GM23338 (cell line): ENCODE data around the gene RHBDL3. TPM values are rescaled to one million over a fixed set of nuclear protein-coding genes. Genes with fewer than 3 reads are reported as not detected.
A peak's percentile ranks its signal among the peaks of the same experiment; 100 is the strongest.

ENCODE experiments used
- ATAC-seq: fragments of 200-7000 bp; cut with Tn5 transposase; 3 replicates; pipeline ENCODE4 v1.9.1; 2020
- DNase-seq: peaks from one replicate; pipeline ENCODE4 v3.0.0-alpha.2; 2015; ENCODE audit warnings: low spot score
- H2AFZ ChIP-seq: fragments of 200-600 bp; sonication (generic); 2 replicates; pipeline ENCODE4 v1.8.0; 2016; ENCODE audit warnings: antibody characterized with exemption, mild to moderate bottlenecking, moderate library complexity
- H3F3A ChIP-seq: fragments of 200-600 bp; sonication (generic); replicated peaks from 2 replicates; pipeline ENCODE4 v1.8.0; 2017; ENCODE audit warnings: antibody characterized with exemption, mixed run types, low read depth
- H3K27ac ChIP-seq: fragments of 200-600 bp; sonication (generic); 2 replicates; pipeline ENCODE4 v1.6.1; 2016; ENCODE audit warnings: low read depth
- H3K27me3 ChIP-seq: fragments of 200-600 bp; sonication (generic); 2 replicates; pipeline ENCODE4 v1.8.0; 2016; ENCODE audit warnings: mild to moderate bottlenecking, mixed run types, moderate library complexity; ENCODE audit not compliant: insufficient read depth
- H3K36me3 ChIP-seq: fragments of 200-600 bp; sonication (generic); 2 replicates; pipeline ENCODE4 v1.8.0; 2016; ENCODE audit warnings: mild to moderate bottlenecking; ENCODE audit not compliant: insufficient read depth
- H3K4me1 ChIP-seq: fragments of 200-600 bp; sonication (generic); 2 replicates; pipeline ENCODE4 v1.8.0; 2016; ENCODE audit warnings: mild to moderate bottlenecking, moderate library complexity; ENCODE audit not compliant: insufficient read depth
- H3K4me2 ChIP-seq: fragments of 200-600 bp; sonication (generic); 2 replicates; pipeline ENCODE4 v1.7.1; 2017; ENCODE audit warnings: mixed run types
- H3K4me3 ChIP-seq: fragments of 200-600 bp; sonication (generic); 2 replicates; pipeline ENCODE4 v1.6.1; 2016; ENCODE audit warnings: mixed run types
- H3K79me2 ChIP-seq: fragments of 200-600 bp; sonication (generic); replicated peaks from 2 replicates; pipeline ENCODE4 v1.8.0; 2017; ENCODE audit warnings: mild to moderate bottlenecking; ENCODE audit not compliant: insufficient read depth
- H3K9me2 ChIP-seq: fragments of 200-600 bp; sonication (generic); 2 replicates; pipeline ENCODE4 v1.8.0; 2017; ENCODE audit not compliant: insufficient read depth
- H4K20me1 ChIP-seq: fragments of 200-600 bp; sonication (generic); replicated peaks from 2 replicates; pipeline ENCODE4 v1.8.0; 2017; ENCODE audit warnings: mild to moderate bottlenecking; ENCODE audit not compliant: insufficient read depth
- H3K27ac Mint-ChIP-seq: 2 replicates; pipeline ENCODE4 v1.8.0; 2020; ENCODE audit warnings: inconsistent platforms, mild to moderate bottlenecking, moderate library complexity, mixed read lengths
- H3K27me3 Mint-ChIP-seq: 3 replicates; pipeline ENCODE4 v1.8.0; 2022; ENCODE audit warnings: low read depth, mild to moderate bottlenecking, moderate library complexity, mixed read lengths, inconsistent platforms; ENCODE audit not compliant: insufficient read depth, poor library complexity
- H3K36me3 Mint-ChIP-seq: 3 replicates; pipeline ENCODE4 v1.8.0; 2021; ENCODE audit warnings: low read depth, mild to moderate bottlenecking, inconsistent platforms, moderate library complexity, mixed read lengths
- H3K4me1 Mint-ChIP-seq: 3 replicates; pipeline ENCODE4 v1.8.0; 2020; ENCODE audit warnings: mild to moderate bottlenecking, inconsistent platforms, mixed read lengths
- H3K4me3 Mint-ChIP-seq: 3 replicates; pipeline ENCODE4 v1.8.0; 2021; ENCODE audit warnings: moderate library complexity, mild to moderate bottlenecking, inconsistent platforms, mixed read lengths
- H3K9me3 Mint-ChIP-seq: 3 replicates; pipeline ENCODE4 v1.8.0; 2020; ENCODE audit warnings: moderate library complexity, mild to moderate bottlenecking, inconsistent platforms, mixed read lengths
- EZH2phosphoT487 ChIP-seq: fragments of 200-600 bp; sonication (generic); IDR thresholded peaks from one replicate; pipeline ENCODE4 v1.8.1; 2018; ENCODE audit warnings: antibody characterized with exemption; ENCODE audit not compliant: unreplicated experiment
- JUNB ChIP-seq: IDR thresholded peaks from one replicate; pipeline ENCODE4 v1.6.1; 2016; ENCODE audit warnings: antibody characterized with exemption; ENCODE audit not compliant: unreplicated experiment
- POLR2AphosphoS5 ChIP-seq: IDR thresholded peaks from 2 replicates; pipeline ENCODE4 v1.6.1; 2016; ENCODE audit warnings: antibody characterized with exemption, low read depth
- ZNF331 ChIP-seq: fragments of 250-450 bp; sonication (Bioruptor Pico); IDR thresholded peaks from 2 replicates; pipeline ENCODE4 v1.5.0; 2020; ENCODE audit warnings: low read depth, mild to moderate bottlenecking, moderate library complexity
- polyA plus RNA-seq: library from polyadenylated mRNA; unstranded; fragments of >200 nt; fragmentation: Nextera tagmentation; extraction: Ambion mirVana; gene quantifications from 2 replicates; pipeline ENCODE4 v1.2.1, GENCODE V29; 2016
- total RNA-seq: library from RNA; depleted of rRNA; stranded (reverse); fragments of >200 nt; shearing (Covaris generic); gene quantifications from 2 replicates; pipeline ENCODE4 v1.2.3, GENCODE V29; 2014
- TF ChIP-seq, protein P1 (sequence below): IDR thresholded peaks from one replicate; pipeline ENCODE4 v1.6.1; 2018; ENCODE audit warnings: antibody characterized with exemption; ENCODE audit not compliant: unreplicated experiment
- TF ChIP-seq, protein P2 (sequence below), 2 experiments: fragments of 200-600 bp in 1 of 2; sonication (generic) in 1 of 2; conservative IDR thresholded peaks; 2 replicates each; pipeline versions ENCODE4 v1.5.1 to v1.6.1; 2016 to 2017; ENCODE audit warnings: antibody characterized with exemption in 2 of 2, low read depth in 2 of 2, mild to moderate bottlenecking in 2 of 2, moderate library complexity in 1 of 2
- TF ChIP-seq, protein P3 (sequence below): IDR thresholded peaks from 2 replicates; pipeline ENCODE4 v1.6.1; 2016; ENCODE audit warnings: antibody characterized with exemption

Gene RHBDL3
- total and polyA plus RNA-seq, 2 experiments from 2014 or later = 2.3 to 8.1 TPM

DNA sequence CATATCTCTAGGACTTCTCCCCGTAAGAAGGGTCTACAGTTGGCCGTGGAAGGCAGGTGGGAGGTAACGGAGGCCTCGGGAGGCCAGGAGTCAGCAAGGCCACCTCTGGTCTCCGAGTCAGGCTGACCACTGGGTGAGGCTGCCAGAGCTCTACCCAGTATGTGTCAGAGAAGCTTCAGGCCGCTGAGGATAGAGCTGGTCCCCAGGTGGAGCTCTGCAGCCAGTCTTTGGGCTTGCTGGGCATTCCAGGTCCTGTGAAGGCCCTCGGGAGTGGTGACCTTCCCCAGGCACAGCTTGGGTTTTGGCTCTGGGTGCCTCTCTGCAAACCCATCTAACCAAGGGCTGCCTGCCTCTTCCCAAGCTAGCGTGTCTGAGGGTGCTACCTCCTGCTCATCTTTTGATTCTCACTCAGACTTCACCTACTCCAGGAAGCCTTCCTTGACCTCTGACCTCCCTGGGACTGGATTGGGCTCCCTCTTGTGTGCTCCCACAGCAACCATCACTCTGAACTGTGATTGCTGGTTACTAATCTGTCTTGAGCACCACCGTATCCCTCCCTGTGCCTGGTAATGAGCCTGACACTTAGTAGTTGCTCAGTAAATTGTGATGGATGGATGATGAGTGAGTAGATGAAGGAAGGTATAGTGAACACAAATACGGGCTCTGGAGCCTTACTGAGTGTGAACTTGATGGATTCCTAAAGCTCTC lies 22.3 kb downstream of the RHBDL3 start:
- Mint-ChIP-seq H3K27ac (peak overlapping the region; percentile 9; the same call in 1 of the 2 replicates), H3K4me1 (peaks cover 51% of the 10 kb centered on the region), H3K4me3 (no peak overlapping the region; the same call in 2 of the 3 replicates), H3K9me3 (no peaks in the 10 kb centered on the region), H3K27me3 (peaks cover 9% of the 10 kb centered on the region), H3K36me3 (no peaks in the 10 kb centered on the region; the same call in 2 of the 3 replicates)
- peak overlapping the region; percentile 69 for H3K27ac ChIP-seq
- H2AFZ ChIP-seq = no peak overlapping the region
- no peaks in the 10 kb centered on the region for H3K36me3 ChIP-seq
- H3K4me1 ChIP-seq = peaks cover 35% of the 10 kb centered on the region
- peak overlapping the region; percentile 53; the same call in 1 of the 2 replicates for H3K4me2 ChIP-seq
- no peaks in the 10 kb centered on the region for H3K79me2 ChIP-seq
- no peaks in the 10 kb centered on the region for H3K27me3 ChIP-seq
- TF ChIP-seq, protein P1, sequence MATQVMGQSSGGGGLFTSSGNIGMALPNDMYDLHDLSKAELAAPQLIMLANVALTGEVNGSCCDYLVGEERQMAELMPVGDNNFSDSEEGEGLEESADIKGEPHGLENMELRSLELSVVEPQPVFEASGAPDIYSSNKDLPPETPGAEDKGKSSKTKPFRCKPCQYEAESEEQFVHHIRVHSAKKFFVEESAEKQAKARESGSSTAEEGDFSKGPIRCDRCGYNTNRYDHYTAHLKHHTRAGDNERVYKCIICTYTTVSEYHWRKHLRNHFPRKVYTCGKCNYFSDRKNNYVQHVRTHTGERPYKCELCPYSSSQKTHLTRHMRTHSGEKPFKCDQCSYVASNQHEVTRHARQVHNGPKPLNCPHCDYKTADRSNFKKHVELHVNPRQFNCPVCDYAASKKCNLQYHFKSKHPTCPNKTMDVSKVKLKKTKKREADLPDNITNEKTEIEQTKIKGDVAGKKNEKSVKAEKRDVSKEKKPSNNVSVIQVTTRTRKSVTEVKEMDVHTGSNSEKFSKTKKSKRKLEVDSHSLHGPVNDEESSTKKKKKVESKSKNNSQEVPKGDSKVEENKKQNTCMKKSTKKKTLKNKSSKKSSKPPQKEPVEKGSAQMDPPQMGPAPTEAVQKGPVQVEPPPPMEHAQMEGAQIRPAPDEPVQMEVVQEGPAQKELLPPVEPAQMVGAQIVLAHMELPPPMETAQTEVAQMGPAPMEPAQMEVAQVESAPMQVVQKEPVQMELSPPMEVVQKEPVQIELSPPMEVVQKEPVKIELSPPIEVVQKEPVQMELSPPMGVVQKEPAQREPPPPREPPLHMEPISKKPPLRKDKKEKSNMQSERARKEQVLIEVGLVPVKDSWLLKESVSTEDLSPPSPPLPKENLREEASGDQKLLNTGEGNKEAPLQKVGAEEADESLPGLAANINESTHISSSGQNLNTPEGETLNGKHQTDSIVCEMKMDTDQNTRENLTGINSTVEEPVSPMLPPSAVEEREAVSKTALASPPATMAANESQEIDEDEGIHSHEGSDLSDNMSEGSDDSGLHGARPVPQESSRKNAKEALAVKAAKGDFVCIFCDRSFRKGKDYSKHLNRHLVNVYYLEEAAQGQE = no peak
- TF ChIP-seq POLR2AphosphoS5 (no peak), EZH2phosphoT487 (no peak), JUNB (no peak)
- TF ChIP-seq, protein P2, sequence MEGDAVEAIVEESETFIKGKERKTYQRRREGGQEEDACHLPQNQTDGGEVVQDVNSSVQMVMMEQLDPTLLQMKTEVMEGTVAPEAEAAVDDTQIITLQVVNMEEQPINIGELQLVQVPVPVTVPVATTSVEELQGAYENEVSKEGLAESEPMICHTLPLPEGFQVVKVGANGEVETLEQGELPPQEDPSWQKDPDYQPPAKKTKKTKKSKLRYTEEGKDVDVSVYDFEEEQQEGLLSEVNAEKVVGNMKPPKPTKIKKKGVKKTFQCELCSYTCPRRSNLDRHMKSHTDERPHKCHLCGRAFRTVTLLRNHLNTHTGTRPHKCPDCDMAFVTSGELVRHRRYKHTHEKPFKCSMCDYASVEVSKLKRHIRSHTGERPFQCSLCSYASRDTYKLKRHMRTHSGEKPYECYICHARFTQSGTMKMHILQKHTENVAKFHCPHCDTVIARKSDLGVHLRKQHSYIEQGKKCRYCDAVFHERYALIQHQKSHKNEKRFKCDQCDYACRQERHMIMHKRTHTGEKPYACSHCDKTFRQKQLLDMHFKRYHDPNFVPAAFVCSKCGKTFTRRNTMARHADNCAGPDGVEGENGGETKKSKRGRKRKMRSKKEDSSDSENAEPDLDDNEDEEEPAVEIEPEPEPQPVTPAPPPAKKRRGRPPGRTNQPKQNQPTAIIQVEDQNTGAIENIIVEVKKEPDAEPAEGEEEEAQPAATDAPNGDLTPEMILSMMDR (conservative IDR thresholded peaks at IDR 0.05; ENCODE audit: low read depth in 2 of 2) = peak in 1 of 2 experiments; percentile 75; a peak in 3 of 4 replicates
- TF ChIP-seq, protein P3, sequence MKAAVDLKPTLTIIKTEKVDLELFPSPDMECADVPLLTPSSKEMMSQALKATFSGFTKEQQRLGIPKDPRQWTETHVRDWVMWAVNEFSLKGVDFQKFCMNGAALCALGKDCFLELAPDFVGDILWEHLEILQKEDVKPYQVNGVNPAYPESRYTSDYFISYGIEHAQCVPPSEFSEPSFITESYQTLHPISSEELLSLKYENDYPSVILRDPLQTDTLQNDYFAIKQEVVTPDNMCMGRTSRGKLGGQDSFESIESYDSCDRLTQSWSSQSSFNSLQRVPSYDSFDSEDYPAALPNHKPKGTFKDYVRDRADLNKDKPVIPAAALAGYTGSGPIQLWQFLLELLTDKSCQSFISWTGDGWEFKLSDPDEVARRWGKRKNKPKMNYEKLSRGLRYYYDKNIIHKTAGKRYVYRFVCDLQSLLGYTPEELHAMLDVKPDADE = no peak
- H4K20me1 ChIP-seq = no peaks in the 10 kb centered on the region
- no peak overlapping the region for H3K4me3 ChIP-seq
- peaks cover 21% of the 10 kb centered on the region for H3F3A ChIP-seq
- no peaks in the 10 kb centered on the region for H3K9me2 ChIP-seq
- DNase-seq = no peak
- peak; percentile 17 for ATAC-seq

DNA sequence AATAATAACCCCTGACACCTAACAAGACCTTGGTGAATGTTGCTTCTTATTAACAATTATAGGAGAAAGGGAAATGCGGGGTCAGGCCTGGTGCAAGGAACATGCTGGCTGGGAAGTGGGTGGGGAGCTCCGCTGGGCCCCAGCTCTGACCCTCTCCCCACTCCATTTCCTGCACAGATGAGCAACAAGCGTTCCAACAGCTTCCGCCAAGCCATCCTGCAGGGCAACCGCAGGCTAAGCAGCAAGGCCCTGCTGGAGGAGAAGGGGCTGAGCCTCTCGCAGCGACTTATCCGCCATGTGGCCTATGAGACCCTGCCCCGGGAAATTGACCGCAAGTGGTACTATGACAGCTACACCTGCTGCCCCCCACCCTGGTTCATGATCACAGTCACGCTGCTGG lies 23.0 kb downstream of the RHBDL3 start:
- H3F3A ChIP-seq = peaks cover 22% of the 10 kb centered on the region
- Mint-ChIP-seq H3K4me1 (peaks cover 49% of the 10 kb centered on the region), H3K4me3 (peak overlapping the region; percentile 8; the same call in 1 of the 3 replicates), H3K9me3 (no peaks in the 10 kb centered on the region), H3K27ac (peak overlapping the region; percentile 76), H3K36me3 (no peaks in the 10 kb centered on the region; the same call in 2 of the 3 replicates), H3K27me3 (peaks cover 9% of the 10 kb centered on the region)
- no peak for TF ChIP-seq ZNF331 (CRISPR knock-in tag)
- peaks cover 35% of the 10 kb centered on the region for H3K4me1 ChIP-seq
- H3K79me2 ChIP-seq = no peaks in the 10 kb centered on the region
- no peak overlapping the region for H2AFZ ChIP-seq
- H3K4me3 ChIP-seq = peak overlapping the region; percentile 11; the same call in 1 of the 2 replicates
- H4K20me1 ChIP-seq = no peaks in the 10 kb centered on the region
- H3K4me2 ChIP-seq = peak overlapping the region; percentile 53; the same call in 1 of the 2 replicates
- ATAC-seq (peak; percentile 21), DNase-seq (no peak)
- no peaks in the 10 kb centered on the region for H3K36me3 ChIP-seq
- no peaks in the 10 kb centered on the region for H3K27me3 ChIP-seq
- peak overlapping the region; percentile 69 for H3K27ac ChIP-seq
- H3K9me2 ChIP-seq = no peaks in the 10 kb centered on the region
